K562 (cell line): ENCODE data around the gene HMBS. TPM values are rescaled to one million over a fixed set of nuclear protein-coding genes. Genes with fewer than 3 reads are reported as not detected.

Experiments used
- CUX1 ChIP-seq: fragments of 200-800 bp; sonication (Bioruptor generic); IDR thresholded peaks from 2 replicates; pipeline ENCODE4 v1.6.1; 2016; ENCODE audit warnings: missing genetic modification characterization, missing compliant biosample characterization
- IFI16 ChIP-seq: fragments of 250-450 bp; sonication (Bioruptor Pico); IDR thresholded peaks from 2 replicates; pipeline ENCODE4 v2.1.2; 2022; ENCODE audit warnings: mild to moderate bottlenecking, inconsistent platforms
- ILF3 ChIP-seq: fragments of 450-650 bp; IDR thresholded peaks from 2 replicates; pipeline ENCODE4 v1.6.1; 2018; ENCODE audit warnings: antibody characterized with exemption, mild to moderate bottlenecking, moderate library complexity, borderline replicate concordance
- MBD2 ChIP-seq: sonication (generic); IDR thresholded peaks from 2 replicates; pipeline ENCODE4 v1.6.1; 2016; ENCODE audit warnings: low read depth, borderline replicate concordance
- NCOA2 ChIP-seq, 2 experiments: fragments of 450-650 bp; IDR thresholded peaks; 2 replicates each; pipeline ENCODE4 v1.6.1; 2018; ENCODE audit warnings: mild to moderate bottlenecking in 2 of 2, moderate library complexity in 1 of 2; ENCODE audit not compliant: partially characterized antibody in 2 of 2
- NRF1 ChIP-seq, 2 experiments: fragments of 450-650 bp; IDR thresholded peaks in 1 of 2; conservative IDR thresholded peaks in 1 of 2; 2 replicates each; pipeline ENCODE4 v1.6.1; 2014; ENCODE audit warnings: mild to moderate bottlenecking in 2 of 2
- TEAD4 ChIP-seq, 2 experiments: sonication (generic) in 1 of 2; formaldehyde crosslinking in 1 of 2; IDR thresholded peaks; 2 replicates each; pipeline versions ENCODE4 v1.6.1 to v1.8.0; 2012 to 2022; ENCODE audit warnings: borderline replicate concordance in 1 of 2, inconsistent platforms in 1 of 2, low read length in 1 of 2, mild to moderate bottlenecking in 1 of 2, missing genetic modification reagents in 1 of 2
- ZNF263 ChIP-seq: sonication (generic); formaldehyde crosslinking; IDR thresholded peaks from 2 replicates; pipeline ENCODE4 v1.8.0; 2022; ENCODE audit warnings: mild to moderate bottlenecking, missing genetic modification reagents, borderline replicate concordance
- ZNF318 ChIP-seq, 2 experiments: fragments of 450-650 bp; IDR thresholded peaks; 2 replicates each; pipeline ENCODE4 v1.6.1; 2016; ENCODE audit warnings: mild to moderate bottlenecking in 2 of 2, borderline replicate concordance in 1 of 2, low read depth in 1 of 2, moderate library complexity in 1 of 2
- polyA plus RNA-seq, 8 experiments: library from polyadenylated mRNA; depleted of rRNA in 4 of 8; stranded (reverse) in 5 of 8; unstranded in 3 of 8; fragments of >200 nt; fragmentation: Nextera tagmentation in 2 of 8; fragmentation: Illumina TruSeq in 1 of 8; extraction: Ambion mirVana in 2 of 8; extraction: Trizol in 1 of 8; gene quantifications; 2 replicates each; pipeline versions ENCODE4 v1.2.1 to v1.2.3, GENCODE V29; 2011 to 2014; ENCODE audit warnings: inconsistent platforms in 1 of 8, missing spikeins in 1 of 8
- total RNA-seq, 7 experiments: library from RNA; depleted of rRNA in 6 of 7; stranded (reverse); fragments of >200 nt in 6 of 7; fragmentation: Illumina TruSeq in 2 of 7; extraction: Trizol in 2 of 7; gene quantifications; 2 replicates each; pipeline versions ENCODE4 v1.2.1 to v1.2.3, GENCODE V29; 2011 to 2021; ENCODE audit warnings: low replicate concordance in 1 of 7
- TF ChIP-seq, protein P1 (sequence below), 3 experiments: fragments of 200-800 bp in 1 of 3; sonication (Bioruptor generic) in 1 of 3; sonication (generic) in 1 of 3; formaldehyde crosslinking in 1 of 3; IDR thresholded peaks; 2 replicates each; pipeline versions ENCODE4 v1.6.1 to v1.8.0; 2016 to 2022; ENCODE audit warnings: mild to moderate bottlenecking in 2 of 3, missing compliant biosample characterization in 2 of 3, missing genetic modification characterization in 2 of 3, missing genetic modification reagents in 1 of 3

Gene HMBS
- total and polyA plus RNA-seq, 9 of the 15 experiments (the other 6 are each of a cell fraction or from before 2014, with no cell fraction given) = 56.9 to 385 (median 286) TPM

- TF ChIP-seq ZNF318 (IDR thresholded peaks at IDR 0.05; ENCODE audit: borderline replicate concordance in 1 of 2, low read depth in 1 of 2) = no peak
- TF ChIP-seq TEAD4 (IDR thresholded peaks at IDR 0.05; ENCODE audit: low read length) = no peak
- TF ChIP-seq TEAD4 (CRISPR knock-in tag; IDR thresholded peaks at IDR 0.05; ENCODE audit: borderline replicate concordance) = no peak
- TF ChIP-seq NCOA2 (IDR thresholded peaks at IDR 0.05; ENCODE audit: partially characterized antibody in 2 of 2) = no peak
- 0 out of 2 replicates have a peak, but pooled peaks have one; percentile 3 for TF ChIP-seq ZNF263
- TF ChIP-seq MBD2 = peak; percentile 56; the same call in 1 of the 2 replicates
- TF ChIP-seq ILF3 = no peak
- TF ChIP-seq CUX1 = no peak
- TF ChIP-seq NRF1 (conservative IDR thresholded peaks at IDR 0.05 in 1 of 2, IDR thresholded peaks at IDR 0.05 in 1 of 2) = peak; percentile 86 to 88
- TF ChIP-seq, protein P1, sequence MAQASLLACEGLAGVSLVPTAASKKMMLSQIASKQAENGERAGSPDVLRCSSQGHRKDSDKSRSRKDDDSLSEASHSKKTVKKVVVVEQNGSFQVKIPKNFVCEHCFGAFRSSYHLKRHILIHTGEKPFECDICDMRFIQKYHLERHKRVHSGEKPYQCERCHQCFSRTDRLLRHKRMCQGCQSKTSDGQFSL (CRISPR knock-in tag; IDR thresholded peaks at IDR 0.05) = peak; percentile 77; the same call in 1 of the 2 replicates
- TF ChIP-seq, protein P1 (tag; IDR thresholded peaks at IDR 0.05) = no peak
- no peak for TF ChIP-seq IFI16 (CRISPR knock-in tag)
Measured at GRCh38 chr11:119057000-119057769, 27.5 kb upstream of the HMBS start, which contains the start of gene HYOU1 (continued).
